GM21529 (cell line): Measurements from ENCODE around the gene KLRF1.

Experiments used
- ATAC-seq: cut with Tn5 transposase; IDR thresholded peaks from one replicate; pipeline ENCODE4 v1.9.1; 2021; ENCODE audit not compliant: unreplicated experiment

The KLRF1 gene

GRCh38 chr12:9808504-9808903, 18.8 kb upstream of the KLRF1 start:
- ATAC-seq, result no peak

GRCh38 chr12:9809338-9809737, 17.9 kb upstream of the KLRF1 start:
- no peak for ATAC-seq

DNA sequence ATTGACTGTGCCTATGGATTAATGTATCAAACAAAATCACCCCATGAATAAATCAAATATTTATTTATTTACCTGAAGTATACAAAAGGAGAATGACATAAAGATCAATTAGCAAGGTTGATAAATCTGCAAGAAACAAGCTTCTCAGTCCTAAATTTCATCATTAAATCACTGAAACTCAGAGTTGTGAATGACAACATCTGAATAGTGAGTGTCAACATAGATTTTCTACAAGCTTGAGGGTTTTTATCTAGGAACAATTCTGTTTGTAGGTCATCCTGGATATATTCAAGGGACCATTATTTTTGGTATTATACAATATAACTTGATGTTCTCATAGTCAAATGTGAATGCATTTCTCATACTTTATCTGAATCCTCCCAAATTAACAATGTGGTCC, 17.4 kb upstream of the KLRF1 start:
- no peak for ATAC-seq

DNA sequence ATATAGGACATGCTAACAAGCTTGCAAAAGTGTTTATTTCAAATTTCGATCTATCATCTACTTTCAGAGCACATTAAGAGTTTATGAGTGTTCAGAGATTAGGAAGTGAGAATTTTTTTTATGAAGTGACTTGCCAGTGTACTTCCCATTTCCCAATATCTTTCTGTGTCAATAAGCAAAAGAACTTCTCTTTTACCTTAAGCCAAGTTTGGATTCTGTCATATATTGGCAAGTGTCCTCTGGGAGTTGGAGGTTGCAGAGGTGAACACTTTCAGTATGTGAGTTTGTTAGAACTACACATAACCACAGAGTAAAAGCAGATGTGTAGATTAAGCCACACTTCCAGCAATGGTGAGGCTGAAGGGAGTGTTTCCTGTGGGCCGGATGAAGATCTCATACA, 16.6 kb upstream of the KLRF1 start:
- no peak for ATAC-seq

DNA sequence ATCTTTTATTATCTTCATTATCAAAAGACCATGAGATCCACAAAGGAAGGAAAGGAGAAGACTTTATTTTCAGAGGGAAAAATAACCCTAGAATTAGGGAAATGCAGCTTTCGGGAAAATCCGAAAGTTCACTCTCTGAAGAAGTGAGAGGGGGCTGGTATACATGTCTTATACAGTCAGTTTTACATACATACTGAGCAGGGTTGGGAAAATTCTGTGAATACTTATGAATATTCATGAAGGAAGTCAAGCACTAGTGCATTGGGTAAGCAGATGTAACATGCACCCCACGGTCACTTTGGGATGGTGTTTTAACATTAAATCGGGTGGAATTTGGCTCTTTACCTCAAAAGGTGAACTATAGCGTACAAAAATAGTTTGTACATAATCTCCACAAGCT, 15.7 kb upstream of the KLRF1 start:
- ATAC-seq, result no peak

GRCh38 chr12:9813821-9814798, 13.2 kb upstream of the KLRF1 start:
- ATAC-seq, result peak; percentile 94

GRCh38 chr12:9820281-9820930, 6.9 kb upstream of the KLRF1 start:
- ATAC-seq, result no peak

GRCh38 chr12:9829483-9829882, 2.2 kb downstream of the KLRF1 start:
- ATAC-seq, result no peak

- ATAC-seq, result no peak
Measured at GRCh38 chr12:9829982-9830381, 2.7 kb downstream of the KLRF1 start.

DNA sequence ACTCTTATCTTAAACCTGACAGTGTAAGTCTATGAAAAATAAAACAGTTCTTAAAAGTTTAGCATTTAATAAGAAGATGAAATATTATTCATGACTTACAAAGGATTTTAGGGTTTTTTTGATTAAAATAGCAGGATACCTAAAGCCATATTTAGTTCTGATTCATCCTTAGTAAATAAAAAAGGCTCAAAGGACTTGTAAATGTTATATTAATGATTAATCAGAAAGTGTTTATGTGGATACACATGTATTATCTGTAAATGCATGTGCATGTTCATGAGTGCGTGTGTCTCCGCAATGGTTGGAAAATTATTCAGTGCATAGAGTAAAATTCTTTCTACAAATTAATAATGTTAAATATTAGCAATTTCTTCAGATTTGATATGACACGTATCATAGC, 4.4 kb downstream of the KLRF1 start:
- ATAC-seq, result no peak

DNA sequence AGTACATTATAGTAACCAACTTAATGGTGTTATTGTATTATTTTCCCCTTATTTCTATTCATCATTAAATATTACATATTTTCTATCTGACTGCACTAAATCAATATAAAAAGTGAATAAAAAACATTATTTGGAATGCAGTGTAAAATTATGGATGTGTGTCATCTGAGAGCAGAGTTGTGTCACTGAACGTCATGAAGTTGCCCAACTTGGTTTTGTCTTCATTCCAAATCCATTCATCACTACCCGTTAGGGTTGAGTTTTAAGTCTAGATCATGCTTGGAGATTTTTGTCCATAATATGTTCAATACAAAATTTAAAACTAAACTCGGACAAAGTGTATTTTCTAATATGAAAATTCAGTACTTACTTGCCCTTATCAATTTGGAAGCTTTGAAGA, 16.1 kb downstream of the KLRF1 start:
- no peak for ATAC-seq

- ATAC-seq, result no peak
Measured at GRCh38 chr12:9848899-9849298, 21.6 kb downstream of the KLRF1 start.

DNA sequence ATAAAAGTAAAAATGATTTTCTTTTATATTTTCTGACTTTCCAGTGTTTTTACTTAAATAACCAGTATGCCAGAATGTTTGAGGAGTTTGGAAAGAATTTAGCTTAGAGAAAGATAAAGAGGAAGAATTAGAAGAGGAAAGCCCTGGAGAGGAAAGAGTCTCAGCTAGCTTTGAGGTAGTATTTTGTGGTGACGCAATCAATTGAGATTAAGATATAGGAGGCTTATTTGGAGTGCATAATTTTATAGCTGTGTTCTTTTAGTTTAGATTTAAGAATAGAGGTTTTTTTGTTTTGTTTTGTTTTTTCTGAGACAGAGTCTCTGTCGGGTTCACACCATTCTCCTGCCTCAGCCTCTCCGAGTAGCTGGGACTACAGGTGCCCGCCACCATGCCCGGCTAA, 23.8 kb downstream of the KLRF1 start:
- no peak for ATAC-seq

GRCh38 chr12:9851927-9852326, 24.6 kb downstream of the KLRF1 start:
- no peak for ATAC-seq

DNA sequence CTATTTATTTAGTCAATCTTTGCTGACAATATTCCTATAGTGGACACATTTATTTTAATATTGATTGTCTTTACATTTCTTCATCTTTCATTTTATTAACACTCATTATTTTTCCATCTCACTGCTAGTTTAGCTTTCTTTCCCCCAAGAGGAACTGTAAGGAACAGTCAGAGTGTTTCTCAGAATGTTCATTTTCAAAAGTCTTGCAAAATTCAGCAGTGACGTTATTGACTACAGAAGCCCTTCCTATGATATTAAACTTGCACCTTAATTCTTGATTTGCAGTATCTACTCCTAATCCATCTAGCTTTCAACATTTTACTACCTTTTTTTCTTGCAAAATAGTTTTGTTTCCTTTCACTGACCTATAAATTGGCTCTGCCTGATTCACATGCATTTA, 28.9 kb downstream of the KLRF1 start:
- ATAC-seq, result no peak

DNA sequence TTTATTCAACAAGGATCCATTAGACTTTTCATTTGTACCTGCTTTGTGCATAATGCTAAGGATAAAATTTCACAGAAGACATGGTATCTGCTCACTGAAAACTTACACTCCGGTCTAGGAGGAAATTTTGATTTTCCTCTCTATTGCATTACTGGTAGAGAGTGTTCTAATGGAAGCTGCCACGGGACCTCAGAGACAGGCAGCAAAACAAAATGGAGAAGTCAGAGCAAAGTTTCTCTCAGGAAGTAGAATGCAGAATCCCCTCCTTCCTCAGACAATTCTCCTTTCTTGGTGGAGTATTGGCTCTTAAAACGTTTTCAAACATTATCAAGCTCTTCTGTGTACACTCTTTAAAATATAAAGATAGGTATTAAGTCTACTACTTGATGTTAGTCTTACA, 29.6 kb downstream of the KLRF1 start:
- no peak for ATAC-seq

- no peak for ATAC-seq
Measured at GRCh38 chr12:9858135-9858534, 30.9 kb downstream of the KLRF1 start.

- no peak for ATAC-seq
Measured at GRCh38 chr12:9864913-9865675, 37.8 kb downstream of the KLRF1 start.

GRCh38 chr12:9866860-9867269, 39.6 kb downstream of the KLRF1 start:
- ATAC-seq, result no peak

DNA sequence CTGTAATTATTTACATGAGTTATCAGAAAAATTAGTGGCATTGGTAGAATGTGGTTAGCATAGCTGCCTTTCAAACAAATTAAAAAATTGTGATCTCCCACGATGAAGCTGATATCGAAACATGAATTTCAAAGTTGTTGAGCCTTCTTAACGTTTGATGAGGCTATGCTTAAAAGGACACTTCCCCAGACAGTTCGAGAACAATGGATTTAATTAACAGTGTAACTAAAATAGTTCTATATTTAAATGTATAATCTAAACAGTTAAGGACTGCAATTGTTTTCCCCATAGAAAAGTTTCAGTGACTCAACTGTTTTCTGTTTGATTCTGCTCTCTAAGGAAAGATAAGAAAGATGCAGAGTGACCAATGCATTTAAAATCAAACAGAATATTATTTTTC, 40.2 kb downstream of the KLRF1 start:
- ATAC-seq, result no peak

GRCh38 chr12:9868311-9868801, 41.1 kb downstream of the KLRF1 start:
- ATAC-seq, result no peak

DNA sequence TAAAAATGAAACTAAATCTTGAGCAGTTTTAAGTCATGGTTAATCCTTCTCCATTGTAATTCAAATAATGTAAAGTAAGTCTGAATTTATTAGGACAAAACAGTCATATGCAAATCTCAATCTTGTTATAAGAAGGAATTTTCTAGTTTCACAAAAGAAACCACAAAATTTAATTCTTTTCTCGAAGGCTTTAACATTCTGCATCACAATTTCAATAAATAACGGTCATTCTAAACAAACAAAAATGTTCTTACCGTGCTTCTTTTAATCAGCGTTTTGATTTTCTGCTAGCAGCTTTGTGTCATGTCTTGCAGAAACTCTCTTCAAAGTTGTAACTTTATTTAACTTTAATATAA, 41.6 kb downstream of the KLRF1 start:
- ATAC-seq, result no peak
